Measurements from ENCODE around the gene ROPN1. TPM values are rescaled to one million over a fixed set of nuclear protein-coding genes. Genes with fewer than 3 reads are reported as not detected.

Gene ROPN1
- total and polyA plus RNA-seq, 10 of the 15 experiments (the other 5 are each of a cell fraction or from before 2014, with no cell fraction given) = not detected

DNA sequence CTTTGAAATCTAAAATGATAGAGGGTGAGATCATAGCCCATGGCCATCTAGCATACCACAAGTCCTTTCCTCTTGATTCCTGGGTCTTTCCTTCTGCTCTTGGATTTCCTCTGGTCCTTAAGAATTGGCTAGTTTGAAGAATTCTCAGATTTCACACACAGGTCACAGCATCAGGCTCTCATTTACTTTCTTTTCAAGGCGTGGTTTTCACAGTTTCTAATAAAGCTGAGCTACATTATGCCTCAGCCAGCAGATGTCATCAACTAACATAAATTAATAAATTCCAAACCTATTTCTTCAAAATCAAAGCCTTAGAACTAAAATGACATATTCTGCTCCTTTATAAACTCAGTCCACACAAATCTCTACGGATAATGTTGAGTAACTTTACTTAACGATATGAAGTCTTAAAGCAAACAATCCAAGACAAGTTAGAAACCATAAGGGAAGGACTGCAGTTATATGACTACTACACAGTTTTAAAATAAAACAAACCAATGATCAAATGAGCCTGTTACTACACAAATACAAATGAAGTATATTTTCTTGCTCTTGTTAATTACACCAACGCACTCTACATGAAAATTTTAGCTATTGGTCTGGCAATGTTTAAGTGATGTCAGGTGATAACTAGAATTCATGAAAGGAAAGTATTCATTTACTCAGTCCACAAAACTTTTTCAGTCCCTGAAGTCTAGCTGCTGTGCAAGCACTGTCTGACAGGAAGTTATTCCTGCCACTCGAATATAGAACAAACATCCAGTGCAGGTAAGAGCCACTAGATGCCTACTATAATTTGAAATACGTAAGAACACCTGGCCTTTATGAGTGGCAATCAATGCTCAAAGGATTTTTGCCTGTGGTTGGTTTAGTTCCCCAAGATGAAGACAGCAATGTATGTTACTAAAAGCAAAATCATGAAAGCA is 40.1 kb downstream of the ROPN1 start:
- Histone ChIP-seq H3K36me3 (ENCODE audit: control insufficient read depth in 2 of 2, insufficient read depth in 2 of 2, low read length in 1 of 2) (peaks cover 0 to 10% of the 10 kb centered on the region in 2 experiments; a peak in 2 of 4 replicates), H2AFZ (ENCODE audit: control insufficient read depth, low read depth, low read length) (no peak overlapping the region), H3K79me2 (ENCODE audit: control insufficient read depth, insufficient read depth, low read length) (no peaks in the 10 kb centered on the region), H3K4me1 (ENCODE audit: control insufficient read depth, insufficient read depth, low read length) (peaks cover 5% of the 10 kb centered on the region; the same call in 1 of the 2 replicates), H3K9me3 (replicated peaks; ENCODE audit: control insufficient read depth, insufficient read depth, low read length) (no peaks in the 10 kb centered on the region), H3K27ac (ENCODE audit: control insufficient read depth, insufficient read depth) (no peak overlapping the region), H4K20me1 (ENCODE audit: control insufficient read depth, insufficient read depth) (no peaks in the 10 kb centered on the region), H3K4me3 (no peak overlapping the region), H3K27me3 (replicated peaks in 1 of 2; ENCODE audit: control insufficient read depth in 2 of 2, insufficient read depth in 2 of 2, low read length in 1 of 2) (no peaks in the 10 kb centered on the region), H3K4me2 (ENCODE audit: control insufficient read depth, insufficient read depth) (no peak overlapping the region), H3K9ac (ENCODE audit: control insufficient read depth, insufficient read depth, low read length) (no peak overlapping the region)
- SMC1A ChIA-PET (ENCODE audit: uncharacterized antibody, unreplicated experiment) = interaction anchor here (1.2 to 1.8 kb wide), 3 partner anchors 11 to 229 kb away, joined by 3 to 4 read pairs (median 3); no protein-coding TSS in a partner anchor
- ATAC-seq = no peak
- in situ Hi-C loops (cut with MboI) = no loop called here
- 95% methylated on average over 6 of the region's 6 CpGs for WGBS (ENCODE audit: insufficient coverage, insufficient replicate concordance, low lambda C conversion rate, missing lambda C conversion rate)
- no peak for DNase-seq (ENCODE audit: low read depth, low spot score)
- RAD21 ChIA-PET (ENCODE audit: unreplicated experiment) = no interaction called here
- BruUV-seq (replicated peaks) = no TSS peak
- intact Hi-C loops (cut with micrococcal nuclease; ENCODE audit: unreplicated experiment) = no loop called here
- FAIRE-seq = no peak
- CTCF ChIA-PET = interaction anchor here (1.1 to 3.5 kb wide), 2 partner anchors 11 to 28 kb away, joined by 3 to 15 read pairs; no protein-coding TSS in a partner anchor
- POLR2A ChIA-PET = interaction anchor here (0.6 kb wide), 1 partner anchor 1489 kb away, joined by 4 read pairs; no protein-coding TSS in a partner anchor
- TF ChIP-seq TAF1 (IDR thresholded peaks at IDR 0.05; ENCODE audit: borderline replicate concordance, low read depth, low read length) = no peak
- TF ChIP-seq RB1 (IDR thresholded peaks at IDR 0.05; ENCODE audit: borderline replicate concordance) = no peak
- TF ChIP-seq, protein P1, sequence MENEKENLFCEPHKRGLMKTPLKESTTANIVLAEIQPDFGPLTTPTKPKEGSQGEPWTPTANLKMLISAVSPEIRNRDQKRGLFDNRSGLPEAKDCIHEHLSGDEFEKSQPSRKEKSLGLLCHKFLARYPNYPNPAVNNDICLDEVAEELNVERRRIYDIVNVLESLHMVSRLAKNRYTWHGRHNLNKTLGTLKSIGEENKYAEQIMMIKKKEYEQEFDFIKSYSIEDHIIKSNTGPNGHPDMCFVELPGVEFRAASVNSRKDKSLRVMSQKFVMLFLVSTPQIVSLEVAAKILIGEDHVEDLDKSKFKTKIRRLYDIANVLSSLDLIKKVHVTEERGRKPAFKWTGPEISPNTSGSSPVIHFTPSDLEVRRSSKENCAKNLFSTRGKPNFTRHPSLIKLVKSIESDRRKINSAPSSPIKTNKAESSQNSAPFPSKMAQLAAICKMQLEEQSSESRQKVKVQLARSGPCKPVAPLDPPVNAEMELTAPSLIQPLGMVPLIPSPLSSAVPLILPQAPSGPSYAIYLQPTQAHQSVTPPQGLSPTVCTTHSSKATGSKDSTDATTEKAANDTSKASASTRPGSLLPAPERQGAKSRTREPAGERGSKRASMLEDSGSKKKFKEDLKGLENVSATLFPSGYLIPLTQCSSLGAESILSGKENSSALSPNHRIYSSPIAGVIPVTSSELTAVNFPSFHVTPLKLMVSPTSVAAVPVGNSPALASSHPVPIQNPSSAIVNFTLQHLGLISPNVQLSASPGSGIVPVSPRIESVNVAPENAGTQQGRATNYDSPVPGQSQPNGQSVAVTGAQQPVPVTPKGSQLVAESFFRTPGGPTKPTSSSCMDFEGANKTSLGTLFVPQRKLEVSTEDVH (IDR thresholded peaks at IDR 0.05; ENCODE audit: low read depth, partially characterized antibody) = no peak
- no peak for TF ChIP-seq EZH2 (IDR thresholded peaks at IDR 0.05; ENCODE audit: borderline replicate concordance, control insufficient read depth, low read depth, low read length)
- TF ChIP-seq, protein P2, sequence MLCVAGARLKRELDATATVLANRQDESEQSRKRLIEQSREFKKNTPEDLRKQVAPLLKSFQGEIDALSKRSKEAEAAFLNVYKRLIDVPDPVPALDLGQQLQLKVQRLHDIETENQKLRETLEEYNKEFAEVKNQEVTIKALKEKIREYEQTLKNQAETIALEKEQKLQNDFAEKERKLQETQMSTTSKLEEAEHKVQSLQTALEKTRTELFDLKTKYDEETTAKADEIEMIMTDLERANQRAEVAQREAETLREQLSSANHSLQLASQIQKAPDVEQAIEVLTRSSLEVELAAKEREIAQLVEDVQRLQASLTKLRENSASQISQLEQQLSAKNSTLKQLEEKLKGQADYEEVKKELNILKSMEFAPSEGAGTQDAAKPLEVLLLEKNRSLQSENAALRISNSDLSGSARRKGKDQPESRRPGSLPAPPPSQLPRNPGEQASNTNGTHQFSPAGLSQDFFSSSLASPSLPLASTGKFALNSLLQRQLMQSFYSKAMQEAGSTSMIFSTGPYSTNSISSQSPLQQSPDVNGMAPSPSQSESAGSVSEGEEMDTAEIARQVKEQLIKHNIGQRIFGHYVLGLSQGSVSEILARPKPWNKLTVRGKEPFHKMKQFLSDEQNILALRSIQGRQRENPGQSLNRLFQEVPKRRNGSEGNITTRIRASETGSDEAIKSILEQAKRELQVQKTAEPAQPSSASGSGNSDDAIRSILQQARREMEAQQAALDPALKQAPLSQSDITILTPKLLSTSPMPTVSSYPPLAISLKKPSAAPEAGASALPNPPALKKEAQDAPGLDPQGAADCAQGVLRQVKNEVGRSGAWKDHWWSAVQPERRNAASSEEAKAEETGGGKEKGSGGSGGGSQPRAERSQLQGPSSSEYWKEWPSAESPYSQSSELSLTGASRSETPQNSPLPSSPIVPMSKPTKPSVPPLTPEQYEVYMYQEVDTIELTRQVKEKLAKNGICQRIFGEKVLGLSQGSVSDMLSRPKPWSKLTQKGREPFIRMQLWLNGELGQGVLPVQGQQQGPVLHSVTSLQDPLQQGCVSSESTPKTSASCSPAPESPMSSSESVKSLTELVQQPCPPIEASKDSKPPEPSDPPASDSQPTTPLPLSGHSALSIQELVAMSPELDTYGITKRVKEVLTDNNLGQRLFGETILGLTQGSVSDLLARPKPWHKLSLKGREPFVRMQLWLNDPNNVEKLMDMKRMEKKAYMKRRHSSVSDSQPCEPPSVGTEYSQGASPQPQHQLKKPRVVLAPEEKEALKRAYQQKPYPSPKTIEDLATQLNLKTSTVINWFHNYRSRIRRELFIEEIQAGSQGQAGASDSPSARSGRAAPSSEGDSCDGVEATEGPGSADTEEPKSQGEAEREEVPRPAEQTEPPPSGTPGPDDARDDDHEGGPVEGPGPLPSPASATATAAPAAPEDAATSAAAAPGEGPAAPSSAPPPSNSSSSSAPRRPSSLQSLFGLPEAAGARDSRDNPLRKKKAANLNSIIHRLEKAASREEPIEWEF (IDR thresholded peaks at IDR 0.05; ENCODE audit: insufficient replicate concordance, low read depth, low read length) = no peak
- no peak for TF ChIP-seq CHD2 (IDR thresholded peaks at IDR 0.05; ENCODE audit: borderline replicate concordance, low read depth, low read length)
- TF ChIP-seq CHD4 (IDR thresholded peaks at IDR 0.05) = no peak
- no peak for TF ChIP-seq RCOR1 (conservative IDR thresholded peaks at IDR 0.05; ENCODE audit: low read depth, low read length)
- TF ChIP-seq, protein P3, sequence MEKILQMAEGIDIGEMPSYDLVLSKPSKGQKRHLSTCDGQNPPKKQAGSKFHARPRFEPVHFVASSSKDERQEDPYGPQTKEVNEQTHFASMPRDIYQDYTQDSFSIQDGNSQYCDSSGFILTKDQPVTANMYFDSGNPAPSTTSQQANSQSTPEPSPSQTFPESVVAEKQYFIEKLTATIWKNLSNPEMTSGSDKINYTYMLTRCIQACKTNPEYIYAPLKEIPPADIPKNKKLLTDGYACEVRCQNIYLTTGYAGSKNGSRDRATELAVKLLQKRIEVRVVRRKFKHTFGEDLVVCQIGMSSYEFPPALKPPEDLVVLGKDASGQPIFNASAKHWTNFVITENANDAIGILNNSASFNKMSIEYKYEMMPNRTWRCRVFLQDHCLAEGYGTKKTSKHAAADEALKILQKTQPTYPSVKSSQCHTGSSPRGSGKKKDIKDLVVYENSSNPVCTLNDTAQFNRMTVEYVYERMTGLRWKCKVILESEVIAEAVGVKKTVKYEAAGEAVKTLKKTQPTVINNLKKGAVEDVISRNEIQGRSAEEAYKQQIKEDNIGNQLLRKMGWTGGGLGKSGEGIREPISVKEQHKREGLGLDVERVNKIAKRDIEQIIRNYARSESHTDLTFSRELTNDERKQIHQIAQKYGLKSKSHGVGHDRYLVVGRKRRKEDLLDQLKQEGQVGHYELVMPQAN (conservative IDR thresholded peaks at IDR 0.05) = no peak
- no peak for TF ChIP-seq YBX1 (IDR thresholded peaks at IDR 0.05)
- TF ChIP-seq HDAC2 (IDR thresholded peaks at IDR 0.05) = no peak
